Cerebellar nuclear complex (tissue), 1 donor: ENCODE measurements around the gene TMEM87A.
"Not testable (repeated sequence)": the region's sequence is repeated elsewhere in the genome, so short reads cannot be mapped to it uniquely, and the experiment has no call there.

Source experiments
- DNase-seq, 2 experiments: peaks; one replicate each; lab custom pipeline; 2025; lab: John Stamatoyannopoulos, UW

The TMEM87A gene

DNA sequence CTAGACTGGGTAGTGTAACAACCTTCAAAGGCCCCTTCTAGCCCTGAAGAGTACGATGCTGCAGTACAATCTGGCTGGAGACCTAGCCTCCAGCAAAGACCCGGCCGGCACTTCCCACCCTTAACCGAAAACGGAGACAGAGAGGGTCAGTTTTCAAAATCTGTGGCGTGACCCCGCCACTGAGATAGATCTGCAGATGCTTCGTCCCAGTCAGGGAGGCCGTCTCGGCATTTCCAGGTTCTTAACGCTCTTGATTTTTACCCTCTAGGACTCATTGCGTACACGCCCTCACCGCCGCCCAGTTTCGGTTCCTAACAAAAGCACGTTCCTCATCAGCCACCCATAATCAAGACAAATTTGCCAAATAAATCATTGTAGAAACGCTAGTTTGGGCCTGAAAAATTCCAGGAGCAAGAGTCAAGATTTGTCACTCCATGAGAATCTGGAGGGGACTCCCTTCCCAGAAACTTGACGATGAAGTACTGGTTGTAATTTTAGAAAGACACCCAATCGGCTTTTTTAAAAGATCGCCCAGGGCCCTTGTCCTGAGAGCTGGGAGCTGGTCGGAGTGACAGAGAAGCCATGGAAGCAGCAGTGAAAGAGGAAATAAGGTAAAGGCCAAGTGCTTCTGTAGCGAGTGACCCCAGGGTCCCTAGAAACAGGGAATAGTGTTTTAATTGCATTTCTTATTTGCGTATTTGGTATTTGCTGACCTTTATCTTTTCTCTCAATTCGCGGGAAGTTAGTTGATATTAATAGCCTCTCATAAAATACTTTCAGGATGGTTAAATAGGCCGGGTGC, 868 bp upstream of the TMEM87A start:
- no peak for DNase-seq

- no peak for DNase-seq
Observed at GRCh38 chr15:42270996-42271395, 2.2 kb downstream of the TMEM87A start.

GRCh38 chr15:42270551-42270950, 2.7 kb downstream of the TMEM87A start:
- DNase-seq, result no peak

GRCh38 chr15:42267286-42267685, 5.9 kb downstream of the TMEM87A start:
- no peak for DNase-seq

DNA sequence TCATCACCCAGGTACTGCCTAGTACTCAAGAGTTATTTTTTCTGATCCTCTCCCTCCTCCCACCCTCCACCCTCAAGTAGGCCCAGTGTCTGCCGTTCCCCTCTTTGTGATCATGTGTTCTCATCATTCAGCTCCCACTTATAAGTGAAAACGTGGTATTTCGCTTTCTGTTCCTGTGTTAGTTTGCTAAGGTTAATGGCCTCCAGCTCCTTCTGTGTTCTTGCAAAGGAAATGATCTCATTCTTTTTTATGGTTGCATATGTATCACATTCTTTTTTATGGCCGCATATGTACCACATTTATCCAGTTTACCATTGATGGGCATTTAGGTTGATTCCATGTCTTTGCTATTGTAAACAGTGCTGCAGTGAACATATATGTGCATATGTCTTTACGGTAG, 8.4 kb downstream of the TMEM87A start:
- DNase-seq, result no peak

DNA sequence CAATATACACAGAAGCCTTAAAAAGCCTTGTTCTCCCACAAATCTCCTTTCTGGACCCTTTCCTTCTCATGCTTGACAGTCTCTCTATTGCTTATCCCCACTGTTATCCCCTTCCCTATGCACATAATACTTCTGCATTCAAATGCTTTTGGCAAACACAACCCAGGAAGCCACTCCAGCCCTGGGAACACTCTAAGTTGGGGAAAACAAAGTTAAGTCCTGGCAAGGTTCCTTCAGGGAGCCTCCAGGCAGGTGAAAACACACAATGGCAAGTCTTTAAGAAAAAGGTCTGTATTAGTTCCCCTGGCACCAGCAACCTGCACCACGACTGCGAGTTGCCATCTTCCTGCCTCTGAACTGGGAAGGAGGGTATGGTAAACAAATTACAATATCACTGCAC, 19.9 kb downstream of the TMEM87A start:
- DNase-seq, result no peak

DNA sequence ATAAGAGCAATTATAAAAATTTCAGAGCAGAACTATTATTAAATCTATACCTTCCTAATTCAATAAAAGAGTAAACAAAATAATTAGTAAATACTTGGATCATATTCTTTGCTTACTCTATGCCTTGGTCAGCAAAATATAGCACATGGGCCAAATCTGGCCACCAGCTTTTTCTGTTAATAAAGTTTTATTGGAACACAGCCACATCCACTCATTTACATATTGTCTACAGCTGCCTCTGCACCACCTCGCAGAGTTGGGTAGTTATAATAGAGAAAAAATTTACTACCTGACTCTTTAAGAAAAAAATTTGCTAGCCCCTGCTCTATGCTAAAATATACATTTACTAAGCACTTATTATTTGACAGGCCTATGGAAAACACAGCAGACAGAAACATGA, 32.4 kb downstream of the TMEM87A start:
- no peak for DNase-seq

DNA sequence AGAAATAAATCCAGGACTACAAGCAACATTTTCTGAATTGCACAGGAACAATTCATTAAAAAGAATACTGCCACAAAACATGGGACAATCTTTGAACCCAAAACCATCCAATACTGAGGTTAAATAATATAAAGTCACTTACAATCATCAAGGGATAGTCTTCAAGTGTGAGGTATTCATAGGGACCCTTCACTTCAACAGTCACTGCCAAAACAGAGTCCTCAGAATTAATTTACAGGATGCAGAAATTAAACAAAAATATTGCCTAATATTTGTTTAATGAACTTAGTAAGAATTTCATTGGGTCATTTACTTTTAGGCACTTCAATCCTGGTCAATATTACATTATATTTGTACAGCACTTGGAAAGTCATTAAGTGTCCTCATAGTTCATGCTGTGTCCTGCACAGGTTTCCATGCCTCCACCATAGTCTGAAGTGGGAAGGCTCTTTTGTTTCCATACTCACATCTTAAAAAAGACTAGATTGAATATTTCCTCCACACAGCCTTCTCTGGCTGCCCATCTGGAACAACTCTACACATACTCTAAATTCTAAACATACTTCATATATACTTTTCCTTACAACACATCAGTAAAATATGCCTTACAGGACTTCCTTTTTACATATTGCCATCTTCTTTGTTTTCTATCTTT, 33.6 kb downstream of the TMEM87A start:
- DNase-seq, result no peak

- DNase-seq, result no peak
Observed at GRCh38 chr15:42233107-42233506, 40.1 kb downstream of the TMEM87A start.

GRCh38 chr15:42232606-42233005, 40.6 kb downstream of the TMEM87A start:
- no peak for DNase-seq

DNA sequence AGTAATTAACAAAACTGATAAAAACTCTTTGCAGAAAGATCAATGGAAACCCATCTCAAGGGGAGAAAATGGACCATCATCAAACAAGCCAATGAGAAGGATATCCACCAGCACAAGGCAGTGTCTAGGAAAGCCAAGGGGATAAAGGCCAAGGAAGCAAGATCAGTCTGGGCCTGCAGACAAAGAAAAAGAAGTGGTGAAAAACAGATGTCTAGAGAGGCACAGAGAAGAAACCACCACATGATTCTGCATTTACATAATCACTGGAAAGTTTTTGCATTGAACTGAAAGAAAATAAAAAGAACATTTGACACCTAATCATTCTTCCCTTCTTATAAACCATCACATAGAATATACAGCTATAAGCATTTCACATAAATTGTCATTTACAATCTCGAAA, 42.1 kb downstream of the TMEM87A start:
- DNase-seq, result no peak

- DNase-seq, result not testable (repeated sequence)
Observed at GRCh38 chr15:42228981-42229380, 44.3 kb downstream of the TMEM87A start.

- DNase-seq, result no peak
Observed at GRCh38 chr15:42228036-42228435, 45.2 kb downstream of the TMEM87A start.

DNA sequence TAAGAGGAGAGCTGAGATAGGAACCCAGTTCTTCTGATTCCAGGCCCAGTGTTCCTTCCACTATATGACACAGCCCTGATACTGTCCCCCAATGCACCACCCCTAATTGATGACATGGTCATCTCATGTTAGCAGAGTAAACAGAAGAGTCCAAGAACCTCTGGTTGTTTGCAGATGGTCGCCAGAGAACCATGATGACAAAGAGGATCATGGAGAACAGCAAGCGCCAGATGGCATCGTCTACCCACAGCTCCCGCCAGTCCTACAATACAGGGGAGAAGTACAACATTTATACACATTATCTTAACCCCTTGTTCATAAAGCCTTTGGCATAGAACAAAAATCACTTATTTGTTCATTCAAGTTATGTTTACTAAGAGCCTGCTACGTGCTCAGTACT, 46.6 kb downstream of the TMEM87A start:
- no peak for DNase-seq

- DNase-seq, result no peak
Observed at GRCh38 chr15:42220216-42220615, 53.0 kb downstream of the TMEM87A start.

DNA sequence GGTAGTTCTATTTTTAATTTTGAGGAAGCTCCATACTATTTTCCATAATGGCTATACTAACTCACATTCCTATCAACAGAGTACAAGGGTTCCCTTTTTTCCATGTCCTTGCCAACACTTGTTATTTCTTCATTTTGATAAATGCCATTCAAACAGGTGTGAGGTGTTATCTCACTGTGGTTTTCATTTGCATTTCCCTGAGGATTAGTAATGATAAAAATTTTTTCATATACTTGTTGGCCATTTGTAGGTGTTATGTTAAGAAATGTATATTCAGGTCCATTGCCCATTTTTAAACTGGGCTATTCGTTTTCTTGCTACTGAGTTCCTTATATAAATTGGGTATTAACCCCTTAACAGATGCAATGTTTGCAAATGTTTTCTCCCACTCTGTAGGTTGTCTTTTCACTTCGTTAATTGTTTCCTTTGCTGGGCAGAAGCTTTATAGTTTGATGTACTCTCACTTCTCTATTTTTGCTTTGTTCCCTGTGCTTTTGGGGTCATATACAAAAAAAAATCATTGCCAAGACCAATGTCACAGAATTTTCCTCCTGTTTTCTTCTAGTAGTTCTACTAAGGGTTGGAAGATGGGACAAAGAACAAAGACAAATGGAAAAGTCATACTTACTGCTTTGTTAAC, 54.2 kb downstream of the TMEM87A start:
- DNase-seq, result no peak

DNA sequence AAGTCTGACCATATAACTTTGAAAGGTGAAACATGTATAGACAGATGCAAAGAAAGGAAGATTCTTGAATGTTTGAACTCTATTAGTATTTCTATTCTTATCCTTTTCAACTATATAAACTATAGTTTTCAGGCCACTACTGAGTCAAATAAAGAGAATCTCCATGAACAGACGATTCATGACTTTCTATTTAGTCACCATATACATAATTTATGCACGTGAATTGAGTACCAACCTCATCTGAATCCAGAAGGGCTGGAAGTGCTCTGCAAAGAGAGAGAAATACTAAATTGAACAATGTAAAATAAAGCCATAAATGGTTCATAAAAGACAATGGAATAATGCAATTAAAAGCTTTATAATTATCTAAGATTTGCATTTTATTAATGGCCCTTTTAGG, 55.7 kb downstream of the TMEM87A start:
- DNase-seq, result no peak

DNA sequence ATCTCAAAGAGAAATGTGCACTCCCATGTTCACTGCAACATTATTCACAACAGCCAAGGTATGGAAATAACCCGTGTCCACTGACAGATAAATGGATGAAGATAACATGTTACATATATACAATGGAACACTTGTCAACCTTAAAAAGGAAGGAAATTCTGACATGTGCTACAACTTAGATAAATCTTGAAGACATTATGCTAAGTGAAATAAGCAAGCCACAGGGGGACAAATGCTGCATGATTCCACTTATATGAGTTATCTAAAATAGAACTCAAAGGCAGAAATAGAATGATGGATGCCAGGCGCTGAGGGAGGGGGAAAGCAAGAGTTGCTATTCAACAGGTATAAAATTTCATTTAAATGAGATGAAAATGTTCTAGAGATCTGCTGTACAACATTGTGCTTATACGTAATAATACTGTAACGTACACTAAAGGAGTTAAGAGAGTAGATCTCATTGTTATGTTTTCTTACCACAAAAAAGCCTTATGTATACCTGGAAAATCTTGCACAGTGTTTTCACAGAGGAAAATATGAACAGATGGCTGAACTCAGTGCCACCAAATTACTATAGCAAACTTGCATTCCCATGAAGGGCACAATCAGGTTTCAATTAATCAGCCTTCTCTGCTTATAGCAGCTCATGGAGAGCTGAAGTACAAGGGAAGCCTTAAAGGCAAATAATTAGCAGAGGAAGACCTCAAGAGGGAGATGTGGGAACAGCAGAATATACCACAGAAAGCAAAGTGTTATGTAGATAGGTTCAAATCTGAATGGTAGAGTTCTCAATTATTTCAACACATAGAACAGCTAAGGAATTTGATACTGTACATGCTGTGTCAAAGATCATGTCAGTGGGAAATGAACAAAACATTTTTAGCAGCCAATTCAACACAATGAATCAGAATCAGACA, 57.1 kb downstream of the TMEM87A start:
- DNase-seq, result no peak

GRCh38 chr15:42214600-42214999, 58.6 kb downstream of the TMEM87A start:
- no peak for DNase-seq

DNA sequence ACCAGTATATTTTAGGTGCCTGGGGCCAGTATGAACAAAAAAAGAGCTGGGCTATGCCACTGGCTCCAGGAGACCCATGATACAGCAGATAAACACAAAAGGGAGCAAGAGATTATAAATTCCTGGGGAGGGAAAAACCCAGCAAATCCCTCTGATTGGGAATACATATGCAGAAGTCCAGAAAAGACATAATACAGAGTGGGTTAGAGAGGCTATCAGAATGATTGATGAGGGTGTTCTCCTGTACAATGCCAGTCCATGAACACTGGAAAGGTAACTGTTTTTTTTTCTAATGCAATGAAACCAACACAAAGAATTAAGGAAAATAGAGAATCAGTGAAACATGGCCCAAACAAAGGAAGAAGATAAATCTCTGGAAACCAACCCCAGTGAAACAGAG, 59.7 kb downstream of the TMEM87A start:
- DNase-seq, result no peak

DNA sequence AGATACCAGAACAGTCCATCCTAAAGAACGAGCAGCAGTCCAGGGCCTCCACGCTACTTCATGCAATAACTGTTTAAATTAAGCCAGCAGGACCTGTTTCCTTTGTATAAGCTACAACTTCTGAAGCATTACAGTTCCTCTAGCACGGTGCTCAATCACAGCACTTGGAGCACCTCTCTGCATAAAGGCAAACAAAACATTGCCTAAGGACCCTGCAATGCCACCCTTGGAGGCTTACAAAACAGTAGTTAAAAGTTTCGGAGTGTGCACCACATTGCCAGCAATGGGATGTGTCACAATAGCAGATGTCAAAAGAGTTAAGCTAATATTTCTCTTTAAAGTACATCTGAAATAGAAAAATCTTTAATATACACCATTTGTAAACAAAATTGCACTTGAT, 62.5 kb downstream of the TMEM87A start:
- no peak for DNase-seq
